ENCODE data around the gene CHKB. TPM values are rescaled to one million over a fixed set of nuclear protein-coding genes. Genes with fewer than 3 reads are reported as not detected.

The CHKB gene
- total and polyA plus RNA-seq, 2 of the 8 experiments (the other 6 are each of a cell fraction or from before 2014, with no cell fraction given) = 27.9 to 42.2 TPM

GRCh38 chr22:50571264-50572175 lies 11.1 kb downstream of the CHKB start:
- no peak for FAIRE-seq
- Histone ChIP-seq H3K23me2 (ENCODE audit: low read depth, low read length) (no peaks in the 10 kb centered on the region), H3K79me1 (ENCODE audit: low read depth, low read length) (no peaks in the 10 kb centered on the region), H4K91ac (replicated peaks; ENCODE audit: insufficient read length, low read length) (no peak overlapping the region), H3K79me2 (ENCODE audit: control insufficient read depth in 1 of 2, insufficient read depth in 2 of 2, low read length in 2 of 2) (no peaks in the 10 kb centered on the region), H2AK5ac (ENCODE audit: low read depth, low read length) (no peak overlapping the region), H3K27me3 (replicated peaks in 1 of 4; ENCODE audit: control insufficient read depth in 3 of 4, extremely low read depth in 1 of 4, insufficient read depth in 3 of 4, low read length in 3 of 4) (no peaks in the 10 kb centered on the region), H4K20me1 (replicated peaks in 1 of 2; ENCODE audit: control insufficient read depth in 1 of 2, insufficient read depth in 2 of 2, low read length in 2 of 2) (peaks cover 4 to 22% of the 10 kb centered on the region in 2 experiments), H2BK15ac (ENCODE audit: low read length) (no peak overlapping the region), H2BK120ac (replicated peaks; ENCODE audit: low read depth, low read length) (no peak overlapping the region), H3K4me2 (ENCODE audit: insufficient read depth in 1 of 2, low read depth in 2 of 2, low read length in 2 of 2) (no peak overlapping the region), H4K8ac (ENCODE audit: extremely low read depth, insufficient read depth, low read length) (no peak overlapping the region), H3K56ac (replicated peaks; ENCODE audit: insufficient read length, low read depth, low read length) (no peak overlapping the region), H3K4me1 (replicated peaks in 1 of 4; ENCODE audit: control insufficient read depth in 3 of 4, insufficient read depth in 4 of 4, low read length in 3 of 4) (no peaks in the 10 kb centered on the region), H3K14ac (ENCODE audit: insufficient read length) (no peak overlapping the region), H2BK20ac (ENCODE audit: low read length) (no peak overlapping the region), H3K27ac (ENCODE audit: low read depth, low read length) (no peak overlapping the region), H3K4me3 (ENCODE audit: extremely low read depth in 1 of 4, insufficient read depth in 2 of 4, low read depth in 3 of 4, low read length in 4 of 4) (no peak overlapping the region), H2BK12ac (ENCODE audit: low read depth, low read length) (no peak overlapping the region), H2AFZ (ENCODE audit: low read length) (no peak overlapping the region), H4K5ac (ENCODE audit: insufficient read length, low read depth, low read length) (no peak overlapping the region), H3K4ac (replicated peaks; ENCODE audit: insufficient read length, low read depth, low read length) (no peak overlapping the region), H3K18ac (ENCODE audit: extremely low read depth, low read length) (no peak overlapping the region), H3K23ac (ENCODE audit: insufficient read length) (no peak overlapping the region), H3K9ac (replicated peaks in 1 of 4; ENCODE audit: extremely low read depth in 1 of 4, low read depth in 3 of 4, low read length in 3 of 4) (no peak overlapping the region), H2BK5ac (ENCODE audit: low read depth, low read length) (no peak overlapping the region), H3K9me3 (ENCODE audit: insufficient read depth in 2 of 2, low read depth in 1 of 2, low read length in 1 of 2) (no peaks in the 10 kb centered on the region), H3K36me3 (ENCODE audit: control insufficient read depth in 2 of 4, insufficient read depth in 4 of 4, low read length in 3 of 4) (peaks cover 12 to 38% (median 29%) of the 10 kb centered on the region in 4 experiments; a peak in 7 of 8 replicates)
- no peak for DNase-seq (ENCODE audit: low read depth in 1 of 2, low spot score in 2 of 2)
- ChIA-PET CTCF (ENCODE audit: partially characterized antibody) (interaction anchor here (1.4 to 8.1 kb wide), 3 partner anchors 7 to 124 kb away, joined by 4 to 84 read pairs (median 11); partner anchors contain the start of gene SYCE3), POLR2A (ENCODE audit: partially characterized antibody) (interaction anchor here (0.7 to 3.1 kb wide), 4 partner anchors 9 to 108 kb away, joined by 3 to 10 read pairs (median 6); partner anchors contain the start of genes CHKB and SYCE3)
- 93% methylated on average over 26 of the region's 26 CpGs; no CpG with 5 or more reads in 1 of the 2 experiments for WGBS, 2 experiments (ENCODE audit: extremely low coverage in 1 of 2, insufficient coverage in 1 of 2, insufficient read length in 1 of 2, insufficient replicate concordance in 2 of 2, low coverage in 1 of 2, low lambda C conversion rate in 2 of 2, missing lambda C conversion rate in 1 of 2)
- TF ChIP-seq POLR2AphosphoS5 (IDR thresholded peaks at IDR 0.05; ENCODE audit: low read depth, low read length) (no peak), RNF2 (IDR thresholded peaks at IDR 0.05; ENCODE audit: borderline replicate concordance, low read depth, low read length, missing control alignments, poor library complexity, severe bottlenecking) (no peak), TCF12 (IDR thresholded peaks at IDR 0.05; ENCODE audit: low read depth, low read length) (no peak), RAD21 (IDR thresholded peaks at IDR 0.05 in 1 of 2, conservative IDR thresholded peaks at IDR 0.05 in 1 of 2; ENCODE audit: low read depth in 2 of 2, low read length in 2 of 2) (no peak), CHD2 (IDR thresholded peaks at IDR 0.05; ENCODE audit: low read length) (no peak), CBX8 (IDR thresholded peaks at IDR 0.05; ENCODE audit: borderline replicate concordance, low read depth, low read length) (no peak)
- TF ChIP-seq, protein P1, sequence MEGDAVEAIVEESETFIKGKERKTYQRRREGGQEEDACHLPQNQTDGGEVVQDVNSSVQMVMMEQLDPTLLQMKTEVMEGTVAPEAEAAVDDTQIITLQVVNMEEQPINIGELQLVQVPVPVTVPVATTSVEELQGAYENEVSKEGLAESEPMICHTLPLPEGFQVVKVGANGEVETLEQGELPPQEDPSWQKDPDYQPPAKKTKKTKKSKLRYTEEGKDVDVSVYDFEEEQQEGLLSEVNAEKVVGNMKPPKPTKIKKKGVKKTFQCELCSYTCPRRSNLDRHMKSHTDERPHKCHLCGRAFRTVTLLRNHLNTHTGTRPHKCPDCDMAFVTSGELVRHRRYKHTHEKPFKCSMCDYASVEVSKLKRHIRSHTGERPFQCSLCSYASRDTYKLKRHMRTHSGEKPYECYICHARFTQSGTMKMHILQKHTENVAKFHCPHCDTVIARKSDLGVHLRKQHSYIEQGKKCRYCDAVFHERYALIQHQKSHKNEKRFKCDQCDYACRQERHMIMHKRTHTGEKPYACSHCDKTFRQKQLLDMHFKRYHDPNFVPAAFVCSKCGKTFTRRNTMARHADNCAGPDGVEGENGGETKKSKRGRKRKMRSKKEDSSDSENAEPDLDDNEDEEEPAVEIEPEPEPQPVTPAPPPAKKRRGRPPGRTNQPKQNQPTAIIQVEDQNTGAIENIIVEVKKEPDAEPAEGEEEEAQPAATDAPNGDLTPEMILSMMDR (IDR thresholded peaks at IDR 0.05; ENCODE audit: control extremely low read depth in 1 of 3, insufficient read depth in 1 of 3, low read depth in 1 of 3, low read length in 3 of 3) = no peak
